HG02938 (cell line): Measurements from ENCODE around the gene MAP3K4.
"Not testable (repeated sequence)": the region's sequence is repeated elsewhere in the genome, so short reads cannot be mapped to it uniquely, and the experiment has no call there.

Source experiments
- ATAC-seq: cut with Tn5 transposase; IDR thresholded peaks from one replicate; pipeline ENCODE4 v1.9.1; 2021; ENCODE audit warnings: mild to moderate bottlenecking, moderate library complexity; ENCODE audit not compliant: unreplicated experiment

Gene MAP3K4

DNA sequence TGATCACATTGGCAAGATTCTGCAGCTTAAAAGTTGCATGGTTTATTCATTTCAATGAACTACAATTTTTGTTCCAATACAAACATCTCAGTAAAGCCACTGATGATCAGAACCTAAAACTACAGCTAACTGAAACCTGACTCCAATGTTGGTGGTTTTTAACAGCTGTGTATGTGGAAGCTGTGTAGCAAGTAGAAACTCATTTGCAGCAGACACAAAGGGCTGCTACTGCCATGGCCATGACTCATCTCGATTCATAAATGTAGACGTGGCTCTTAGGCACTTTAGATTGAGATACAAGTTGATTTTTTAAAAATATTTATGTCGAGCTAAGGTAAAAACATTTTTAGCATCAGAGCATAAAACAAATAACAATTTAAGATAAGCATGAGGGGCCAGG lies 19.5 kb upstream of the MAP3K4 start:
- ATAC-seq, result no peak

DNA sequence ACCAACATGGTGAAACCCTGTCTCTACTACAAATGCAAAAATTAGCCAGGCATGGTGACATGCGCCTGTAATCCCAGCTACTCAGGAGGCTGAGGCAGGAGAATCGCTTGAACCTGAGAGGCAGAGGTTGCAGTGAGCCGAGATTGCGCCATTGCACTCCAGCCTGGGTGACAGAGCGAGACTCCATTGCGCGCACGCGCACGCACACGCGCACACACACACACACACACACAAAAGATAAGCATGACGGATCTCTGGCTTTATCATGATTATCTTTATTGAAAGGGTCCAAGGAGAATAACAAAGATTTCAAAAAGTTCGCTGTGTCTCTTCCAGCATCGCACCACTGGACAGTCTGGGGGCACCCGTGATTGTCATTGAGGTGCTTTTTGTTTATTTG lies 19.0 kb upstream of the MAP3K4 start:
- not testable (repeated sequence) for ATAC-seq

DNA sequence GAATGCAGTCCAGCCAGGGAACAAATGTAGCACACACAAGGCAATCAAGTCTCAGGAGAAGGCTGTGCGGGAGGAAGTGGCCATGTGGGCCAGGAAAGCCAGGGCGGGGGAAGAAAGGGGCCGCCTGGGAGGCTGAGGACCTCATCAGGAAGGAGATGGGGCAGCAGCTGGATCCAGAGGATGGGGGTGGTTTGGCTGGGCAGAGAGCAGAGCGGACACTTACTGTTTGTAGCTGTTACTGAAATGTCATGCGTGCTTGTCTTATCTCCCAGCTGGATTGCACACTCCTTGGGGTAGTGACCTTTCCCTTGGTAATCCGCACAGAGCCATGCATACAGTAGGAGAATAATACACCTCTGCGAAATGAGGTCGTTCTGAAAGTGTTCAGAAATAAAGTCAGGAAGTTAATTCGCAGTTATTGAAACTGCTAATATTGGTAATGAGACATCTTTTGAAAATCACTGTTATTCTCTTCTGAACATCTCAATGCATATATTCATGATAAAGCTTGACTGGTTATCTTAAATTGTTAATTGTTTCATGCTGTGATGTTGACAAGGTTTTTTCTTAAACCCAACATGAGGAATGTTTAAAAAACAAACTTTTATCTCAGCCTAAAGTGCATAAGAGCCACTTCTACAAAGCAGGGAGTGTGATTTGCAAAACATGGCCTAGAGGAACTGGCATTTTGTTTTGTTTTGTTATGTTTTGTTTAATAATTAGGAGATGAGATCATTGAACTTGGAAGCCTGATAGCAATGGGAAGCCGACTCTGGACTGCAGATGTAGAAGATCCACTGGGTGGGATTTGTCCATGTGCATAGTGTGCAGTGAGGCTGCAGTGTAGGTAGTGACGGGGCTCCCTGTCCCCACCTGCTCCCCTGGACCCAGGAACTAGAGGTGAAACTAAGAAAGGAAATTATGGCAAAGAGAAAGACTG lies 18.0 kb upstream of the MAP3K4 start:
- ATAC-seq, result no peak

DNA sequence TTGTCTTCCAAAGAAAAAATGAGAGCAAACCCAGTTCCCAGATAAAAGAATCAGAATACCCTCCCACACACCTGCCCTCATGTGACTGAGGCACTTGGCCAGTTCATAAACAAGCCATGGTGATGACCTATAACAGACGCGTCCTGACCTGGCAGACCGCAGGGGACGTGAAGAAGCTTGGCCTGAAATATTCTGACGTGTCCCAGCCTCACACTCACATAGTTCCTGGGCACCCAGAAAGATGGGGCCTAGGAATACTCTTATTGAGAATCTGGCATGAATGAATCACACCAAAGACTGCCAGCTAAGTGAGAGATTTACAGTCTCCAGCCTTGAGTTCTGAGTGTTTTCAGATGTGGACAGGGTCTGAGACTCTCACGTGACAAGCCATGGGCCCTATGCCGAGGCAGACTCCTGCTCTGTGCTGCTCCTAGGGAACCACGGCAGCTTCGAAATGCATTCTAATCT lies 17.2 kb upstream of the MAP3K4 start:
- no peak for ATAC-seq

DNA sequence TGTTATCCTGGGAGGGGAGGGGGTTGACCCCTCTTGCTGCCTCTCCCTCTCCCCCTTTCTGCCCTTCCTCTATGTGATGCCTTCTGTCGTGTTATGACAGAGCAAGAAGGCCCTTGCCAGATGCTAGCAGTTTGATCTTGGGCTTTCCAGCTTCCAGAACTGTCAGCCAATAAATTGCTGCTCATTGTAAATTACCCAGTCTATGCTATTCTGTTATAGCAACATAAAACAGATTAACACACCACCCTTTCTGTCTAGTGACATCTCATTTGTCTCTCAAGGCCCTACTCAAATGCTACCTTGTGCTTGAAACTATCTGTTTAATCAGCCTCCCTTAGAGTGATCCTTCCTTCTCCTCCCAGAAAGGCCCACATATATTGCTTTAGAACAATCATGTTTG lies 16.4 kb upstream of the MAP3K4 start:
- no peak for ATAC-seq

DNA sequence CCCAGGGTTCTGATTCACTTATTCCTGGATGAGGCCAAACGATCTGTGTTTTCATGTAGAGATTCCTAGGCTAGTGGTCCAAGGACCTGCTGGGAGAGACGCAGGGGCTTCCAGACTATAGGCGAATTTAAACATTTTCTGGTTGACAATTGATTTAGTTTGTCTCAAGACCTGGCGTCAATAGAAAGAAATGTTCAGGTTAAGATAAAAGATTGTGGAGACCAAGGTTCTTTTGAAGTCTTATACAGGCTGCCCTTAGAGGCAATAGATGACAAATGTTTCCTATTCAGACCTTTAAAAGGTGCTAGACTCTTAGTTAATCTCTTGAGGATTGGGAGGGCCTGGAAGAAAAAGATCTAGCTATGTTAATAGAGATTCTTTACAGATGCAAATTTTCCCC lies 15.6 kb upstream of the MAP3K4 start:
- not testable (repeated sequence) for ATAC-seq

DNA sequence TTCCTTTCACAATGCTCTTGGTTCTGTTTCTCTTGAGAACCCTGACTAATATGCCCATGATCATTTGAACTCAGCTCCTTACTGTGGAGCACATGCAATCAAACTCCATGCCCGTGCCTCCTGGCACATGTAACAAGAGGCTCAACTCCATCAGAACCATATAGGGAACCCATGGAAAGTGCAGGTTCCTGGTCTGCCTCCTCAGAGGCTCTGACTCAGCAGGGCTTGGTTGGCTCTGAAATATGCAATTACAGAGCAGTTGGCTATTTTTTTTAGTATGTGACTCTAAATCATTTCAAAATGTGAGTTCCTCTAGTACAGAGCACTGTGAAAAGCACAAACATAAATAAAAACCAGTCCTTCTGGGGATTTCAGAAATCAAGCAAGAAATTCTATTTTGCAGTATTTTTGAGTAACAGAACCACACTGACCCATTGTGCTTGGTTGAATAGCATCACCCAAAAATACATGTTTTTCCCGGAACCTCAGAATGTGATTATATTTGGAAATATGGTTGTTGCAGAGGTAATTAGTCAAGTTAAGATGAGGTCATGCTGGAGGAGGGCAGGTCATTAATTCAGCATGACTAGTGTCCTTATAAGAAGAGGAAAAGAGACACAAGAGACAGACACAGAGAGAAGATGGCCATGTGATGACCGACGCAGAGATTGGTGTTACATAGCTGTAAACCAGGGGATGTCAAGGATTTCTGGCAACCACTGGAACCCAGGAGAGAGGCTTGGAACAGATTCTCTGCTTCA lies 13.2 kb upstream of the MAP3K4 start:
- no peak for ATAC-seq

DNA sequence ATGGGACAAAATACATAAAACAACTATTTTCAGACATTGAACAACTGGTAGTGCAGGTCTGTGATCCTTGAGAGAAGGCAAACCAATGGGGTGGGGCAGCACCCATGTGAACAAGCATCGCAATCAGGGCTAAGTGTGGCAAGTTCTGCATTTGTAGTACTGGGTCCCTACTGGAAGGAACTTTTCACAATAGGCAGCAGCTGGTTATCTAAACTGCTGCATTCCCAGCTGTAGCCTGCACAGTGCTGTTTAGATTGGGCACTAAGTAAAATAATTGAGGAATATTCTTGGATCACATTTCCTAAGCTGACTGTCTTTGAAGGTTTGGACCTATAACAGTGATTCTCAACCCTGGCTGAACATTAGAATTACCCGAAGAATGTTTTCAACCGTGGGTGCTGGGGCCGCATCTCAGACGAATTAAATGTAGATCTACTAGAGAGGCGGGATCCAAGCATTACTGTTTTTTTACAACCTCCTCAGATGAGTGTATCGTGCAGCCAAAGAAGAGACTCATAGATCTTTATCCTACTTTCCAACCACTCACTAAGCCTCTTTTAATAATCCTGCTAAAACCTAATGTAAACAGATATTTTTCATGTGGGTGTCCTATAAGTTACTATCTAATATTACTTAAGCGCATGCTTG lies 12.4 kb upstream of the MAP3K4 start:
- ATAC-seq, result no peak

DNA sequence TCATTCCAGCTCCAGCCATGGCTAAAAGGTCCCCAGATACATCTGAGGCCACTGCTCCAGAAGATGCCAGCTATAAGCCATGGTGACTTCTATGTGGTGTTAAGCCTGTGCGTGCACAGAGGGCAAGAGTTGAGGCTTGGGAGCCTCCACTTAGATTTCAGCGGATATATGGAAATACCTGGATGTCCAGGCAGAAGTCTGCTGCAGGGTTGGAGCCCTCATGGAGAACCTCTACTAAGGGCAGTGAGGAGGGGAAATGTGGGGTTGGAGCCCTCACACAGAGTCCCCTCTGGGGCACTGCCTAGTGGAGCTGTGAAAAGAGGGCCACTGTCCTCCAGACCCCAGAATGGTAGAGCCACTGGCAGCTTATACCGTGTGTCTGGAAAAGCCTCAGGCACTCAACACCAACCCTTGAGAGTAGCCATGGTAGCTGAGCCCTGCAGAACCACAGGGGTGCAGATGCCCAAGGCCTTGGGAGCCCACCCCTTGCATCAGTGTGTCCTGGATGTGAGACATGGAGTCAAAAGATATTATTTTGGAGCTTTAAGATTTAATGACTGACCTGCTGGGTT lies 8.1 kb upstream of the MAP3K4 start:
- ATAC-seq, result not testable (repeated sequence)

DNA sequence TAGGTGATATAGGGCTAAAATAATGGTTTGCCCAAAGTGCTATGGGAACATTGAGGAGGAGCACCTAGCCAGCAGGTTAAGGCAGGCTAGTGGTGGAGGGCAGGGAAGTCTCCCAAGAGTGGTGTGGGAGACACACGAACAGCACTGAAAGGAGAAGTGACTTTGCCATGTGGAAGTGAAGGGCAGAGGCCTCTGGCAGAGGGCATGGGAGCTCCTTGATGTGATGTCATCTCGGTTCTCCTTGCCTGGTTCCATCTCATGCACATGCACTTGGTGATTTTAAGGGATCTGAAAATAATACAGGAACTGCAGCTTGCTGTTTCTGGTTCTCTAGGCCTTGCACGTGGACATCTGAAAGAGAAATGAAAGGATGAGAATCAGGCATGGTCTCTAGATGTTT lies 4.7 kb upstream of the MAP3K4 start:
- no peak for ATAC-seq

DNA sequence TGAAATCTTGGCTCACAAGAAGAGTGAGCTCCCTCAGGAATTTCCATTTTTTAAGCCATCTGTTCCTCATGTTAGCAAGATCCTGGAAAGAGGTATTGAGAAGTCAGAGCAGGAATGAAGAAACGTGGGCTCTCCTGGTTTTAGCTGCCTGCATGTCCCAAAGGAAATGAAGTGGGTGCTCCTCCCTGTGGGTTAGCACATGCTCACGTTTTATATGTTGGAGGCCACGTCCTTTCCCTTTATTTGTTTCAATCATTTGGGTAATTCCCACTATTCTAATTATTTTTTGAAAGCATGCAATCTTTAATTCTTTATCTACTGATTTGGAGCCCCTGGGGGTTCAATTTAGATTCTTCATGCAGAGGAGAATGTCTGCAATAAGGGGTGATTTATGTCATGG lies 4.3 kb upstream of the MAP3K4 start:
- ATAC-seq, result no peak

DNA sequence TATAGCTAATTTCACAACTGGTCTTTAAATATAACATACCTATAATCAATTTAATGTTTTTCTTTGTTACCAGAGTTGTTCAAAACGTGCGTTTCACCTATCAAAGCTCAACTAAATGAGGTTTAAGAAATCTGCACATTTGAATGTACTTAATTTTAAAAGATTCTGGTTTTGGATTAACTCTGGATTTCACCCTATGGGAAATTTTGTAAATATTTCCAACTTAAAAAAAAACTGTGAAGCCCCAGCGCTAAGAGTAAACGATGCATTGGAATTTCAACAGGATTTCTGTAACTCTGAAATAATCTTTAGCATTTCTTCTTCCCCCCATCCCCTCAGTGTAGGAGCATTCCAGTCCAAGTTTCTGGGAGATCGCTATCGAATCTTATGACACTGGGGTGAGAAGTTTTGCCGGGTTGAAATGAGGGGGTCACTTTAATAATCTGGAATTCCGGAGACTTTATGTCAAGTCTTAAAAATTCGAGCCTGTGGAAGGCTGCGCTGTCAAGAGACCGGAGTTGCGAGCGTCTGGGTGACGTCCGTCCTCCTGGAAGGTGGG lies 643 bp upstream of the MAP3K4 start:
- no peak for ATAC-seq

DNA sequence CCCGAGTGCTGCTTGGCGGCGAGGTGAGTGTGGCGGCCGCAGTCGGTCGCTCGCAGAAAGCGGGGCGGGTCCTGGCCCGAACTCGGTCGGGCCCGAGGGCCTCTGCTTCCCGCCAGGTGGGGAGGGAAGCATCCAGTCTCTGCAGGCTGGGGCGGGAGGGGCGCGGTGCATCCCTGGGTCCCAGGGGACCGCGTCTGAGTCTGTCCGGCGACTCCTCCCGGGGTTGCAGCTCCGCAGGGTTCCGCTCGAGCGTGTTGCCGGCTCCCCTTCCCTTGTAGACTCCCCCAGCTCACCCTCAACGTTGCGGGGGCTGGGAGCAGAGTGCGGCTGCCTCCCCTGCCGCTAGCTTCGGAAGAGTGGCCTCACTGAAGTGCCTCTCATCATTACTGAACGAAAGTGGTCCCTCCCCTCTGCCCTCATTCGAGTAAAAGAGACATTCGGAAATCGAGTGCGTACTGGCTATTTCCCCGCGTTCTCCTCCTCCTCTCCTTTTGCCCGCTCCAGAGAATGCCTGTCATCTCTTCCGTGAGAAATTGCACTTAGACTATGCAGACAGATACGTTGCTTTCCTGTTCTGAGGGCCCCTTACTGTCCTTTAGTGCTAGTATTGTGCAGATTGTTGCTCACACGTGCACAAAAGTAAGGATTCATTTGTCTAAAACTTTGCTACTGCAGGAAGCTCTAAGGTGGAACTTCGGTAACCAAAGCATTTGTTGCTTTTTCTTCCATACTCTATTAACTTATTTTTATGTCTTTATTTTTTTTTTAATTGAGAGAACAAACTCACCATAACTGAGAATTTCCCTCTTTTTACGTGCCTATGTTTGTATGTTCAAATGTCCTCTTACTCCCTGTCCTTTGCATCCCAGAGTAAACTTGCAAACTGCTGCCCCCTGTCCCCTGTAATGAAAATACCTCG lies 751 bp downstream of the MAP3K4 start:
- peak; percentile 50 for ATAC-seq

DNA sequence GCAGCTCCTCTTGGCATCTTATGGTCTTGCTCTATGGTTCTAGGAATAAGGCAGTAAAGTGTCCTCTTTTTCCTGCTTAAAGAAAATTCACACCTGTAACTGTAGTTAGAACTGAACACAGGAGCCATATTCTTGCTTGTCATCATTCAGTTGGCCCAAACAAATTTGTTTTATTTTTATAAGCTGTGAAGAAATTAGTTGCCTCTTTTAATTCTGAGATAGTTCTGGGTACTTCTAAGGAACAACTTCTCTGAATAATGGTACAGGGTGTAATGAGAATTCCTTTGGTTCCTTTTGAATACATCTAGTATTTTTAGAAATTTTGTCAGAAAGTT lies 1.4 kb downstream of the MAP3K4 start:
- ATAC-seq, result no peak

DNA sequence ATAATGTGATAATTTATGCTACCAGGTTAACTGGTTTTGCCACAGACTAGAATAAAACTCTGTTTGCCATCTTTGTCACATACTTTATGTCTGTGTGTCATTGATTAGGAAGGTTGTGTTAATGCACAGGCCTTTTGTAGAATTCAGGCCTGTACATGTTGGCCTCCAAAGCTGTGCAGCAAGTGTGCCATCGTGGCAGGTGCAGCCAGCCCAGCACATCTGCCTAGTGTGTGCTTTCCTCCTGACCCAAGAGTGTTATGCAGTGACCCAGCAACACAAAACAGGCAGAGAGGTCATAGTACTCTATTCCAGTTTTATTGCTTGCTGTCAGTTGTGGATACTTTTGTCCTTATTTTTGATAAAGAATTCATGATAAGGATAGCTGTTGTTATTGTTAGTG lies 3.7 kb downstream of the MAP3K4 start:
- ATAC-seq, result no peak

DNA sequence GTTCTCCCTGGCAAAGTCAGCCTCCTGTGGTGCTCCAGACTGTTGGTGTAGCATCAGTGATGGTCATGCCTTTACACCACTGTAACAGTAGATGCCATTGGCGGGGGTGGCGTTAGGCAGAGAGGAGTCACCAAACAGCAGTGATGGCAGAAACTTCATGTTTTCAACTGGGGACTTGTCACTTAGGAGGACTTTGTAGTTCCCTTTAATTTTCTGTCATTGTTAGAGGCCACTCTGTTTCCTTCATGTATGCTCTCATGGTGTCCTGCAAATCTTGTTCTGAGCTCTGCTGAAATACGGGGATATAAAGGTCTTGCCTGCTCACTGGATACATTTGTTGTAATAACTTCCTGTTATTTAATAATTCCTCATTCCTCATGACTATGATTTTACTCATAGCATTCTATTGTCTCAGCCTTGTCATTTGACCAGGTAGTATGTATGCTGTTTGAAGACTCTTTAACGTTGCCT lies 4.6 kb downstream of the MAP3K4 start:
- ATAC-seq, result no peak

DNA sequence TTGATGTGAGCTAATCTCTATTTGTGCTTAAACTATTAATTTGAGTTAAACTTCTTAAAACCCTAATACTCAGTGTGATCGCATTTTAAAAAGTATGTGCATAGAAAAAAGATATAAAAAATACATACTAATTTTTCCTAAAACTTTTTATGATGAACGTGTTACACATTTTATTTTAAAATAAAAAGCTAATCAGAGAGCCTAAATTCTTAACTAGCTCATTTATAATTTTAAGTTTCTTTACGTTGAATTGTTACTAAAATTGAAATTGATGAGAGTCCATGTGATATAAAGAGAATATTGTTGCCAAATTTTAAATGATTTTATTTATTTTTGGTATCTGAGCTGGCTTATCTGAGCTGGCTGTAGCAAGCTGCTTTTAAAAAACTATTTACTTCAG lies 6.6 kb downstream of the MAP3K4 start:
- ATAC-seq, result no peak

DNA sequence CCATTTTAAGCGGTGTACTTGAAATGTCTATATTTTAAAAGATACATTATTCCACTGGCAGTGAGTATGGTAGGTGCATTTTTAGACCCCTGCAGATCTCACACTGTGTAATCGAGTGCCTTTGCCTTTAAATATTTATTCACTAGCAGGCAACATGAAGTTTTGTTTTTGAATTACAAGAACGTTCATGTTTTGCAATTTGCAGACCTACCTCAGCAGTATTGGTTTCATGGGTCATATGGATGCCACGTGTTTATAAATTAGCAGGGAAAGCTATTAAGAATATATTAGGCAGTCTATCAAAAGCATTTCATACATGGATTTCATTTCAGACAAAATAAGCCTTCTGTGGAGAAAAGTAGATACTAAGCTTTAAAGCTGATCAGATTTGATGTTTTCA lies 7.2 kb downstream of the MAP3K4 start:
- no peak for ATAC-seq

DNA sequence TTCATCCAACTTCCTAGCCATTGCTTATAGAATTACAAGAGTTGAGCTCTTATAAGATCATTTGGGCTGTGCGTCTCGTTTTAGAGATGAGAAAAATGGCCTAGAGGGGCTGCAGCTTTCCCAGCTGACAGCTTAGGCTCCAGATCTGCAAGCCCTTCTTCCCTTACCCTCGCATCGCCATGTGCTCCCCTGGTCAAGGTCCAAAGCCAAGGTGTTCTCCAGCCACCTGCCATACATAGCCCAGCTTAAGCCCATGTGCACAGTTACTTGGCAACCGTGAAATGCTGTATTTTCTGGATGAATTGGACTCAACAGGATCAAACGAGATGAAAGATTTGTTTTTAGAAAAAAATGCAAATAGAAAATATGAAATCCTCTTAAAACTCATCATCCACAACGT lies 7.9 kb downstream of the MAP3K4 start:
- no peak for ATAC-seq

DNA sequence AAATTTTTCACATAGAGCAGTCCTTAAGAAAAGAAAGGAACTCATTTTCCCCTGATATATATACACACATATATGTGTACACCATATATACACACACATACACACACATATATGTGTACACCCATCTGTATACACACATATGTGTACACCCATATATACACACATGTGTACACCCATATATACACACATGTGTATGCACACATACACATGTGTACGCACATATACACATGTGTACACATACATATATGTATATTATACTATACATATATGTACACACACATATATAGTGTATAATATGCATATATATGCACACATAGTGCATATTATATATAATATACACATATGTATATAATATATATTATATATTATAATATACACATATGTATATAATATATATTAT lies 9.1 kb downstream of the MAP3K4 start:
- no peak for ATAC-seq
